Measurements from ENCODE around the gene LRRK1. TPM values are rescaled to one million over a fixed set of nuclear protein-coding genes. Genes with fewer than 3 reads are reported as not detected.

Gene LRRK1
- total RNA-seq, 1 donor from 2014 or later = 10.8 TPM

GRCh38 chr15:101114610-101115009 lies 195.5 kb downstream of the LRRK1 start:
- no peak for DNase-seq

DNA sequence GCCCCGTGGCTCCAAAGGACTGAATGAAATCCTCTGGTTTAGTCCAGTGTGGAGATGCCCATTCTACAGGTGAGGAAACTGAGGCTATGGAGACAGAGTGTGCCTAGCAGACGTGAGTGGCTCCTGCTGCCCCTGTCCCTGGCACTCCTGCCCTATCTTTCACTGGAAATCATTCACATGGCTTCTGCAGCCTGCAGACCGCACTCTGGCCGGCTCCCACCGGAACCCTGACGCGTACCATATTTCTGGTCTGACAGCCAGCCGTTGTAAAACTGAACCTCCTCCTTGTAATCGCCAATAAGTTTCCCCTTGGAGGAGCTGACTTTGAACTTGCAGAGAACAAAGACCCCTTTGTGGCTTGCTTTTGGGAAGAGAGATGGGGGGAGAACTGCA lies 196.2 kb downstream of the LRRK1 start:
- DNase-seq = peak; percentile 19

DNA sequence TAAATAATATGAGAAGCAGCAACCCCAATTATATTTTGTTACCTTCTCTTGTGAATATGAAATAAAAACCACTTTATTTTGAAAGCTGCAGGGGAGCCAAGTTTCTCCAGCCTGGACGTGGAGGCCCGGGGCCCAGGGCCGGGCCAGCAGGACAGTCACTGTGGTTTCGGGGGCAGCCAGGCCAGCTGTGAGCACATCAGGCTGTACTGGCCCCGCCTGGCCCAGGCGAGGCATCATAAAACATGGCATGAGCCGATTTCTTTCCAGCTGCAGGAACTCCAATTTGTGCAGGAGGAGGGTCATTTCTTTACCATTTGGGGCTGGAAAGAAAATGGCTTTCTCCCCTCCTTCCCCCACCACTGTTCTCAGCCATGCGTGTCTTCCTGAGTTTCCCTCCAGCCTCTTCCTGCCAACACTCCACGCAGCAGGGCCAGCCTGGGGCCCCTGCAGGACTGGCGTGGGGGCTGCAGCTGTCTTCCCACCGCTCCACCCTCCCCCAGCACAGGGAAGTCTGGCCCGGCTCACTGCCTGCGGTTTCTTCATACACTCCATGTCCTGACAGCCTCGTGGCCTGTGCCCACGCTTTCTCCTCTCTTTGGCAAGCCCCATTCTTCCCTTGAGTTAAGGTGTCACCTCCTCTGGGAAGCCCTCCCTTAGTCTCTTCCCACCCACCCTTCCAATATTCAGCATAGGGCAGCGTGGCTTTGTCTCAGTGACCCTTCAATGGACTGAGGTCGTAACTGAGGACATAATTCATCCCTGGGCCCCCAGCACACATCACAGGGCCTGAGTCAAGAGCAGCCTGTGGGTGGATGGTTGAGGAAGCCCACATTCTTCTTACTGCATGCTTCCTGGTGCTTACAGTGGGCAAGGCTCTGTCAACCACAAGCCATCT lies 196.9 kb downstream of the LRRK1 start:
- DNase-seq = peak; percentile 55

DNA sequence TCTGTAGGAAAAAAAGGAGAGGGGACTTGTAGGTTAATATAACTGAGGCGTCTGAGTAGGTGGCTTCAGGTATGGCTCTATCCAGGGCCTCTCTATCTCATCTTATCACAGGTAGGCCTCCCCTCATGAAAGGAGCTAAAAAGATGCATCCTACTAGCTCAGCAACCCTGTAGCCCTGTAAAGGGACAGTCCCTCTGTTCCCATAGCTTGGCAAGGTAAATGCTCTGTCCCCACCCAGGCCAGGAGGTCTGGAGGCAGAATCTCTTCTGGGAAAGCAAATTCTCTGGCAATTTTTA lies 197.5 kb downstream of the LRRK1 start:
- DNase-seq = no peak

GRCh38 chr15:101118116-101118515 lies 199.0 kb downstream of the LRRK1 start:
- no peak for DNase-seq

DNA sequence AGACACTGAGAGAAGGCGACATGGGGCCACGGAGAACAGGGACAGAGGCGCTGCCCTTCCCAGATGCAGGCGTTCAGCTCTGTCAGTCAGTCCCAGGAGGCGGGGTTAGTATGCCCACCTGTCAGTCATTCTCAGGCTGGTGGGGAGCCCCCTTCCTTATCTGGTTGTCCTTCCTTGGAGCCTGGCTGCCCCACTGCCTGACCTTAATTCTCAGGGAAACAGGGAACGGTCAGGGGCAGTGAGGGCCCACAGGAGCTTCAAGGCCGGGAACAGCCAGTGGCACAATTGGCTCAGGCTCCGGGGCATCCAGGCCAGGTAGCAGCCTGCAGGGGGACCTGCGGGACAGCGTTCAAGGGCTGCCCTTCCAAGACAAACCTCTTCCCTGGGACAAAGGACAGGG lies 199.5 kb downstream of the LRRK1 start:
- DNase-seq = no peak

DNA sequence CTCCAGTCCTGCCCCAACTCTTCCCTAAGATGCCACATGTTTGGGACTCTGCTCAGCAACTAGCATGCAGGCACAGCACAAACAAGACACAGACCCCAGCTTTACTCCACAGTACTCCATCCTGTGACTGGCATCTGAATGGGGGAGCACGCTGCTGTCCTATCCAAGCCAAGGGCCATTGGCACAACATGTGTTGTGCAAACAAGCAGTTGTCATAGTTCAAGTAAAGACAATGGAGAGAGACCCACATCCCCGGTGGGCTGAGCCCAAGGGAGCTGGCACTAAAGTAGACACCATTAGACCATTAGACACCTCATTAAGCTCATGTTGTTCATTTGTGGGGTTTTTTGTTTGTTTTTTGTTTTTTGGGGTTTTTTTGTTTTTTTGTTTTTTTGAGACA lies 200.0 kb downstream of the LRRK1 start:
- no peak for DNase-seq

Other genes with a start within 250 kb of the LRRK1 start
- 26.0 TPM for gene ALDH1A3, start 39.5 kb upstream of the LRRK1 start, total RNA-seq